Muscle layer of duodenum (tissue), 2 donors: ENCODE data around the gene GCNT3.

Experiments used
- H3K27ac ChIP-seq: one replicate; pipeline ENCODE4 v1.7.0; 2013; ENCODE audit warnings: mild to moderate bottlenecking, low read length
- H3K27me3 ChIP-seq: one replicate; pipeline ENCODE4 v1.7.0; 2013; ENCODE audit warnings: low read depth, mild to moderate bottlenecking, control low read depth, low read length
- H3K36me3 ChIP-seq, 2 donors: one replicate each; pipeline ENCODE4 v1.7.0; 2013; ENCODE audit warnings: low read length in 2 of 2, control low read depth in 1 of 2, mild to moderate bottlenecking in 1 of 2; ENCODE audit not compliant: insufficient read depth in 2 of 2, control insufficient read depth in 1 of 2
- H3K4me1 ChIP-seq, 2 donors: one replicate each; pipeline ENCODE4 v1.7.0; 2013; ENCODE audit warnings: low read length in 2 of 2, mild to moderate bottlenecking in 2 of 2, control low read depth in 1 of 2, moderate library complexity in 1 of 2; ENCODE audit not compliant: insufficient read depth in 2 of 2, control insufficient read depth in 1 of 2
- H3K4me3 ChIP-seq, 2 donors: one replicate each; pipeline ENCODE4 v1.7.0; 2013; ENCODE audit warnings: low read length in 2 of 2, low read depth in 1 of 2, mild to moderate bottlenecking in 1 of 2
- H3K9me3 ChIP-seq, 2 donors: one replicate each; pipeline ENCODE4 v1.7.0; 2013; ENCODE audit warnings: low read length in 2 of 2, control low read depth in 1 of 2, mild to moderate bottlenecking in 1 of 2; ENCODE audit not compliant: control insufficient read depth in 1 of 2
- donor health status: healthy.

The GCNT3 gene

GRCh38 chr15:59611276-59612260 is at the start of gene GCNT3:
Gene GCNT3 (plus strand): TSS chr15:59611783. CDS start chr15:59618239, 6,456 bp downstream.
- no peaks in the 10 kb centered on the region for H3K4me1 ChIP-seq

GRCh38 chr15:59562448-59563186 is 49.0 kb upstream of the GCNT3 start:
- Histone ChIP-seq H3K27ac (no peak overlapping the region), H3K4me1 (no peaks in the 10 kb centered on the region), H3K27me3 (no peaks in the 10 kb centered on the region), H3K9me3 (peaks cover 4% of the 10 kb centered on the region in 2 donors), H3K4me3 (no peak overlapping the region), H3K36me3 (no peaks in the 10 kb centered on the region)

More at GRCh38 chr15:59611276-59612260, at the start of gene GCNT3:
- no peaks in the 10 kb centered on the region for H3K36me3 ChIP-seq
- H3K9me3 ChIP-seq = no peaks in the 10 kb centered on the region
- peak within 1 kb of the TSS; percentile 81 for H3K27ac ChIP-seq
- H3K4me3 ChIP-seq = peak within 1 kb of the TSS in 1 of 2 donors; percentile 45
- no peaks in the 10 kb centered on the region for H3K27me3 ChIP-seq

- Histone ChIP-seq H3K4me1 (no peaks in the 10 kb centered on the region), H3K9me3 (peaks cover 4% of the 10 kb centered on the region in 2 donors), H3K36me3 (no peaks in the 10 kb centered on the region), H3K27ac (no peak overlapping the region), H3K4me3 (no peak overlapping the region), H3K27me3 (no peaks in the 10 kb centered on the region)
Observed at GRCh38 chr15:59565299-59565698, 46.3 kb upstream of the GCNT3 start.

- Histone ChIP-seq H3K9me3 (peaks cover 4% of the 10 kb centered on the region in 2 donors), H3K27me3 (no peaks in the 10 kb centered on the region), H3K4me1 (no peaks in the 10 kb centered on the region), H3K4me3 (no peak overlapping the region), H3K36me3 (no peaks in the 10 kb centered on the region), H3K27ac (no peak overlapping the region)
Observed at GRCh38 chr15:59567324-59567723, 44.3 kb upstream of the GCNT3 start.

- peaks cover 4% of the 10 kb centered on the region in 2 donors for H3K9me3 ChIP-seq
- no peaks in the 10 kb centered on the region for H3K36me3 ChIP-seq
- H3K27me3 ChIP-seq = no peaks in the 10 kb centered on the region
- no peaks in the 10 kb centered on the region for H3K4me1 ChIP-seq
- H3K4me3 ChIP-seq = no peak overlapping the region
- peak overlapping the region; percentile 14 for H3K27ac ChIP-seq
Observed at GRCh38 chr15:59569477-59569876, 42.1 kb upstream of the GCNT3 start.

- H3K27ac ChIP-seq = no peak overlapping the region
- H3K9me3 ChIP-seq = peaks cover 3% of the 10 kb centered on the region in 2 donors
- no peaks in the 10 kb centered on the region for H3K36me3 ChIP-seq
- no peaks in the 10 kb centered on the region for H3K27me3 ChIP-seq
- no peaks in the 10 kb centered on the region for H3K4me1 ChIP-seq
- H3K4me3 ChIP-seq = no peak overlapping the region
Observed at GRCh38 chr15:59570315-59570714, 41.3 kb upstream of the GCNT3 start.

- Histone ChIP-seq H3K36me3 (no peaks in the 10 kb centered on the region), H3K4me1 (no peaks in the 10 kb centered on the region), H3K4me3 (no peak overlapping the region), H3K27ac (no peak overlapping the region), H3K27me3 (no peaks in the 10 kb centered on the region), H3K9me3 (no peaks in the 10 kb centered on the region)
Observed at GRCh38 chr15:59571606-59572005, 40.0 kb upstream of the GCNT3 start.

- Histone ChIP-seq H3K9me3 (no peaks in the 10 kb centered on the region), H3K27ac (no peak overlapping the region), H3K4me3 (no peak overlapping the region), H3K27me3 (no peaks in the 10 kb centered on the region), H3K4me1 (no peaks in the 10 kb centered on the region), H3K36me3 (no peaks in the 10 kb centered on the region)
Observed at GRCh38 chr15:59583088-59583487, 28.5 kb upstream of the GCNT3 start.

- no peak overlapping the region for H3K4me3 ChIP-seq
- H3K27me3 ChIP-seq = no peaks in the 10 kb centered on the region
- no peaks in the 10 kb centered on the region for H3K4me1 ChIP-seq
- no peaks in the 10 kb centered on the region for H3K36me3 ChIP-seq
- no peaks in the 10 kb centered on the region for H3K9me3 ChIP-seq
- no peak overlapping the region for H3K27ac ChIP-seq
Observed at GRCh38 chr15:59587085-59587826, 24.3 kb upstream of the GCNT3 start.

GRCh38 chr15:59590027-59590426 is 21.6 kb upstream of the GCNT3 start:
- no peak overlapping the region for H3K4me3 ChIP-seq
- no peak overlapping the region for H3K27ac ChIP-seq
- H3K9me3 ChIP-seq = no peaks in the 10 kb centered on the region
- H3K27me3 ChIP-seq = no peaks in the 10 kb centered on the region
- H3K36me3 ChIP-seq = no peaks in the 10 kb centered on the region
- no peaks in the 10 kb centered on the region for H3K4me1 ChIP-seq

- Histone ChIP-seq H3K4me3 (no peak overlapping the region), H3K36me3 (no peaks in the 10 kb centered on the region), H3K27ac (peak overlapping the region; percentile 12), H3K4me1 (no peaks in the 10 kb centered on the region), H3K9me3 (no peaks in the 10 kb centered on the region), H3K27me3 (no peaks in the 10 kb centered on the region)
Observed at GRCh38 chr15:59591356-59591755, 20.2 kb upstream of the GCNT3 start.
